GM12891 (cell line): Measurements from ENCODE around the gene FIGN.

Source experiments
- POLR2A ChIP-seq: IDR thresholded peaks from 2 replicates; pipeline ENCODE4 v1.6.1; 2011; ENCODE audit warnings: low read depth, low read length, control low read depth
- POLR2AphosphoS5 ChIP-seq: IDR thresholded peaks from 2 replicates; pipeline ENCODE4 v1.6.1; 2011; ENCODE audit warnings: low read depth, low read length, control low read depth

GRCh38 chr2:163753726-163754125, 17.9 kb upstream of the FIGN start:
- TF ChIP-seq POLR2AphosphoS5 (no peak), POLR2A (no peak)
